Activated T-cell treated with anti-CD3 and anti-CD28 coated beads, Interleukin-2, amount 50 U/mL, for 72 hours (primary cell): ENCODE measurements around the gene KRTAP10-9. TPM values are rescaled to one million over a fixed set of nuclear protein-coding genes. Genes with fewer than 3 reads are reported as not detected.

Experiments used
- ATAC-seq, 2 donors: fragments of 150-1000 bp; cut with Tn5 transposase; replicated peaks in 1 of 2; 2 replicates each; pipeline ENCODE4 v1.10.0; 2021; ENCODE audit warnings: moderate library complexity in 2 of 2, mild to moderate bottlenecking in 1 of 2
- DNase-seq, 2 donors: peaks; one replicate each; pipeline ENCODE4 v3.0.0; 2021 to 2022; ENCODE audit warnings: mixed read lengths in 1 of 2
- H3K27ac Mint-ChIP-seq: one replicate; pipeline ENCODE4 v1.8.0; 2022; ENCODE audit warnings: mild to moderate bottlenecking, moderate library complexity, mixed read lengths
- H3K27me3 Mint-ChIP-seq: one replicate; pipeline ENCODE4 v1.8.0; 2022; ENCODE audit warnings: low read depth, mixed read lengths
- H3K36me3 Mint-ChIP-seq, 2 donors: one replicate each; pipeline ENCODE4 v1.8.0; 2022; ENCODE audit warnings: mixed read lengths in 2 of 2, mild to moderate bottlenecking in 1 of 2; ENCODE audit not compliant: insufficient read depth in 2 of 2
- H3K4me1 Mint-ChIP-seq: one replicate; pipeline ENCODE4 v1.8.0; 2022; ENCODE audit warnings: low read depth, mixed read lengths
- H3K4me3 Mint-ChIP-seq, 2 donors: one replicate each; pipeline ENCODE4 v1.8.0; 2022; ENCODE audit warnings: mild to moderate bottlenecking in 2 of 2, mixed read lengths in 2 of 2, moderate library complexity in 2 of 2
- H3K9me3 Mint-ChIP-seq, 2 donors: one replicate each; pipeline ENCODE4 v1.8.0; 2022; ENCODE audit warnings: mixed read lengths in 2 of 2
- total RNA-seq, 2 donors: library from RNA; stranded (reverse); gene quantifications; one replicate each; pipeline ENCODE4 v1.2.3, GENCODE V29; 2022

The KRTAP10-9 gene
- total RNA-seq, 2 donors from 2014 or later = not detected

GRCh38 chr21:44613386-44614155, 13.3 kb upstream of the KRTAP10-9 start:
- DNase-seq = no peak
- Mint-ChIP-seq H3K4me1 (peaks cover 18% of the 10 kb centered on the region), H3K9me3 (peaks cover 12 to 13% of the 10 kb centered on the region in 2 donors), H3K27me3 (no peaks in the 10 kb centered on the region), H3K36me3 (peaks cover 10 to 19% of the 10 kb centered on the region in 2 donors), H3K27ac (no peak overlapping the region), H3K4me3 (no peak overlapping the region)
- ATAC-seq = no peak

DNA sequence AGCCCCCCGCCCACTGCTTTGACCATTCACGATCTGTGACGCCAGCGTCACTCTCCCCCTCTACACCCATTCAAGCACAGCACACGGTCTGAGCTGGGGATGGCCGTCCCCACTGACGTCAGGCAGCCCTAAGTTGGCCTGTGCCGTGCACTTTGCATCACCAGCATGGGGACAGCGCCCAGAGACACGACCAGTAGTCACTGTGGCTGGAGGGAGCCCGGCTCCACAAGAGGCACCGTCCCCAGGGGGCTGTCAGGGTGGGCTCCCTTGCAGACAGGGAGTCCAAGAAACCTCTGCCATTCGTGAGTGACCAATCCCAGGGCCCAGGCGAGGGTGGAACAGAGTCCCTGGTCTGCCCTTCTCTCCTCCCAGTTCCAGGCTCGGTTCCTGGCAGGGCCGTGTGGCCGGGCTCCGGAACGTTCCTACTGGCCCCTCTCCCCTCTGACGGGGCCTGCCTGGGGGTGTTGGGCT, 12.7 kb upstream of the KRTAP10-9 start:
- no peaks in the 10 kb centered on the region for H3K27me3 Mint-ChIP-seq
- H3K9me3 Mint-ChIP-seq = peaks cover 12 to 14% of the 10 kb centered on the region in 2 donors
- DNase-seq = no peak
- peaks cover 14 to 20% of the 10 kb centered on the region in 2 donors for H3K36me3 Mint-ChIP-seq
- H3K4me1 Mint-ChIP-seq = peaks cover 24% of the 10 kb centered on the region
- H3K4me3 Mint-ChIP-seq = no peak overlapping the region
- no peak overlapping the region for H3K27ac Mint-ChIP-seq
- no peak for ATAC-seq

GRCh38 chr21:44614961-44615391, 11.9 kb upstream of the KRTAP10-9 start:
- ATAC-seq (no peak), DNase-seq (no peak)
- Mint-ChIP-seq H3K4me1 (peaks cover 26% of the 10 kb centered on the region), H3K9me3 (peaks cover 13 to 15% of the 10 kb centered on the region in 2 donors), H3K4me3 (no peak overlapping the region), H3K27me3 (no peaks in the 10 kb centered on the region), H3K36me3 (peaks cover 18 to 22% of the 10 kb centered on the region in 2 donors), H3K27ac (no peak overlapping the region)

DNA sequence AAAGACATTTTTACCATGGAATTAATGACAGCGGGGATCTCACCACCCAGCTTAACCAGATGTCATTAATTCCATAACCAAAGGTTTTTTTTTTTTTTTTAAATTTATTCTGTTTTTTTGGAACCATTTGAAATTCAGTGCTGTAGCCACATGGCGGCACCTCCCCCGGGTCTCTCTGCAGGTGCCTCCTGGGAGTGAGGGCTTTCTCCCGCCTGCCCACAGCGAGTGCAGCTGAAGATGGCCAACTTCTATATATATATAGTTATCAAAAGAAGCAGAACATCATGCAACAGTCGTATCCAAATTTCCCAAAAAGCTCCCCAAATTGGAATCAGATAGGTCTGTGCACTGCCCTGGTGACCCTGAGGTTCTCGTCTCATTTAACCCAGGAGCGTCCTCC, 11.4 kb upstream of the KRTAP10-9 start:
- H3K4me1 Mint-ChIP-seq = peaks cover 26% of the 10 kb centered on the region
- no peak for ATAC-seq
- no peak overlapping the region for H3K27ac Mint-ChIP-seq
- no peaks in the 10 kb centered on the region for H3K27me3 Mint-ChIP-seq
- no peak for DNase-seq
- peaks cover 20 to 22% of the 10 kb centered on the region in 2 donors for H3K36me3 Mint-ChIP-seq
- H3K9me3 Mint-ChIP-seq = peaks cover 15 to 17% of the 10 kb centered on the region in 2 donors
- no peak overlapping the region for H3K4me3 Mint-ChIP-seq

DNA sequence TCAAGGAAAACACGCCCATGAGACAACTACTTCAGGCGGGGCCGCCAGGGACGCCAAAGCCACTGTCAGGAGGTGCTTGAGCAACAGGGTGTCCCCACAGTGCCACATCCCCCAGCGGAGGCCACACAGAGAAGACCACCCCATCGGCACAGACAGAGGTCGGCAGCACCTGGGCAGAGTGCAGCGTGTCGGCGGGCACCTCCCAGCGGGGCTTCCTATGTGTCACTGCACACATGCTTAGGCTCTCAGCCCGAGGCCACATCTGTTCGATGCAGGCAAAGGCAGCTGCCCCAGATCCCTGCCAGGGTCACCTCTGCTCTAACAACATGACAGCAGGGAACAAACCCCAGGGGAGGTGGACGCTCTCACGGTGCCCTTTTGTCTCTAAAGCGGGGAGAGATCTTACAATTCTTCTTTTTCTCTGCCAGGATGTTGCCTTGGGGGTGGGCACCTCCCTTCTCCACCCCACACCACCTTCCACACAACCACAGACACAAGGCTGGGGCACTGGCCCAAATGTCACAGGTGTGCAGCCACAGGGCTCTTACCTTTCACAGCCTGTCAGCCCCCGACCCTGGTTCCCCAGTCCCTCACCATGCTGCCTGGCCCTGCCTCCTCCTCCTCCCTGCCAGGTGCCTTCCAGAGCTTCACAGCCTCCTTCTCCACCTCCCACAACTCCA, 10.8 kb upstream of the KRTAP10-9 start:
- Mint-ChIP-seq H3K27me3 (no peaks in the 10 kb centered on the region), H3K27ac (no peak overlapping the region), H3K4me3 (no peak overlapping the region), H3K36me3 (peaks cover 24 to 28% of the 10 kb centered on the region in 2 donors), H3K4me1 (peaks cover 26% of the 10 kb centered on the region), H3K9me3 (peaks cover 19 to 22% of the 10 kb centered on the region in 2 donors)
- DNase-seq (no peak), ATAC-seq (no peak)

- peaks cover 19% of the 10 kb centered on the region in 2 donors for H3K9me3 Mint-ChIP-seq
- DNase-seq (no peak), ATAC-seq (no peak)
- H3K36me3 Mint-ChIP-seq = peaks cover 22 to 28% of the 10 kb centered on the region in 2 donors
- peaks cover 26% of the 10 kb centered on the region for H3K4me1 Mint-ChIP-seq
- H3K27ac Mint-ChIP-seq = no peak overlapping the region
- no peaks in the 10 kb centered on the region for H3K27me3 Mint-ChIP-seq
- H3K4me3 Mint-ChIP-seq = no peak overlapping the region
These were observed 10.3 kb upstream of the KRTAP10-9 start for GRCh38 chr21:44616591-44616926.

GRCh38 chr21:44617071-44617501, 9.8 kb upstream of the KRTAP10-9 start:
- H3K4me3 Mint-ChIP-seq = no peak overlapping the region
- peaks cover 26% of the 10 kb centered on the region for H3K4me1 Mint-ChIP-seq
- H3K9me3 Mint-ChIP-seq = peaks cover 19% of the 10 kb centered on the region in 2 donors
- DNase-seq (no peak), ATAC-seq (no peak)
- no peaks in the 10 kb centered on the region for H3K27me3 Mint-ChIP-seq
- peaks cover 22 to 28% of the 10 kb centered on the region in 2 donors for H3K36me3 Mint-ChIP-seq
- H3K27ac Mint-ChIP-seq = no peak overlapping the region

DNA sequence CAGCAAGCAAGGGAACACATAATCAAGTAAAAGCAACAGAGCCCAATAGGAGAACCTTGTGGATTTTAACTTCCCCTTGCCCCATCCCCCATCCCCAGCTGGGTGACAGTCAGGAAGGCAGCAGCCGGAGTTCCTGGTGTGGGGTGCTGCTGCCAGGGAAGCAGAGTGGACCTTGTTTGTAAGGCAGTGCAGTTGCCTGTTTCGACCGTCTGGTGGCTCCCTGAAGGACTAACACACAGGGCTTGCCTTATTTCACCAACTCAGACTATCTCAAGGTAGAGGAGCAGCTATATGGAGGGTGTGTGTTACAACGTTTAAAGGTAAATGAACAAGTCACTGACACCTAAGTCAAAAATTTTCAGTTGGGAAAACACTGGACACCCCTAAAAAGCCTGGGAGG, 8.4 kb upstream of the KRTAP10-9 start:
- H3K27me3 Mint-ChIP-seq = no peaks in the 10 kb centered on the region
- peak; percentile 45 to 56 for ATAC-seq
- peaks cover 26% of the 10 kb centered on the region in 2 donors for H3K9me3 Mint-ChIP-seq
- H3K36me3 Mint-ChIP-seq = peaks cover 28 to 31% of the 10 kb centered on the region in 2 donors
- H3K27ac Mint-ChIP-seq = peak overlapping the region; percentile 91
- H3K4me3 Mint-ChIP-seq = peak overlapping the region; percentile 61 to 74
- DNase-seq = peak in 1 of 2 donors; percentile 8
- H3K4me1 Mint-ChIP-seq = peaks cover 26% of the 10 kb centered on the region

DNA sequence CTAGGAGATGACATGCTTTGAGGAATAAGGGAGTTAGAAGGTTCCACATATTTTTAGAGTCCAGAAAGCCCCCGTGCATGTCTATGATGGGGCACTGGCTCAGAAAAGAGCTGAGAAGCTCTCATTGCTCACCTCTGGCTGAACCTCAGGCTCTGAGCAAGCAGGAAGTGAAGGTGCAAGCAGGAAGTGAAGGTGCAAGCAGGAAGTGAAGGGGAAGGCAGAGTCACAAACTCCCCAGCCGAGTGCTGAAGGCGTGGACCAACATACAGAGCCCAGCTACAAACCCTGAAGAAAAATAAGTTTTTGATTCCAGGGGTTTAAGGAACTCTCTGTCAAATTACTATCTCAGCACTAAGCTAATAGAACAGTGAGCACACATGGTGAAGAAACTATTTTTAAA, 8.0 kb upstream of the KRTAP10-9 start:
- ATAC-seq = peak; percentile 78 to 97
- peak overlapping the region; percentile 61 to 74 for H3K4me3 Mint-ChIP-seq
- H3K27ac Mint-ChIP-seq = peak overlapping the region; percentile 91
- H3K4me1 Mint-ChIP-seq = peaks cover 26% of the 10 kb centered on the region
- DNase-seq = peak; percentile 43 to 59
- H3K36me3 Mint-ChIP-seq = peaks cover 32 to 35% of the 10 kb centered on the region in 2 donors
- no peaks in the 10 kb centered on the region for H3K27me3 Mint-ChIP-seq
- peaks cover 30% of the 10 kb centered on the region in 2 donors for H3K9me3 Mint-ChIP-seq

DNA sequence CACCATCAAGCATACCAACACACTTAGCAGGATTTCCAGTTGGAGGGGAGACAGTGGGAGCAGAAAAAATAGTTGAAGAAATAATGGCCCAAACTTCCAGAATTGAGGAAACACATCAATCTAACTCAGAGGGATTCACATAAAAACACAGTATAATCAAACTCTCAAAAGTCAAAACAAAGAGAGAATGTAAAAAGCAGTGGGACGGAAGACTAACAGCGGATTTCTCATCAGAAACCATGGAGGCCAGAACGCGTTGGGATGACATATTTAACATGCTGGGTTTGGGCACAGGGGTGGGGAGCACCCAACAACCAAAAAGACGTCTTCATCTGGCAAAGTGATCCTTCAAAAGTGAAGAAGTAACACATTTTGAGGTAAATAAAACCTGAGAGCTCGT, 7.0 kb upstream of the KRTAP10-9 start:
- Mint-ChIP-seq H3K27ac (peak overlapping the region; percentile 91), H3K36me3 (peaks cover 36 to 44% of the 10 kb centered on the region in 2 donors), H3K9me3 (peaks cover 35 to 37% of the 10 kb centered on the region in 2 donors)

DNA sequence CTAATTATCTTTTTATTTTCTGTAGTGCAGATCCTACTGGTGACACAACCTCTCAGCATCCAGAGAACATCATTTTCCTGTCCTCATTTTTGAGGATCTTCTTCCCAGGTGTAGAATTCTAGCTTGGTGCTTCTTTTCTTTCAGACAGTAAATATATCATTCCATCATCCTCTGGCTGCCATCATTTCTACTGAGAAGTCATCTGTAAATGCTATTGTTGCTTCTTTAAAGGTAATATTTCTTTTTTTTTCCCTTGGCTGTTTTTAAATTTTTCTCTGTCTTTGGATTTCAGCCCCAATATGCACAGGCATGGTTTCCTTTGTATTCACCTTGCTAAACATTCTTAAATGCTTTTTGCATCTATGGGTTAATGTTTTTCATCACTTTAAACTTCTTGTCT, 3.3 kb upstream of the KRTAP10-9 start:
- peaks cover 36 to 38% of the 10 kb centered on the region in 2 donors for H3K36me3 Mint-ChIP-seq
- H3K9me3 Mint-ChIP-seq = peaks cover 33 to 34% of the 10 kb centered on the region in 2 donors
- H3K4me3 Mint-ChIP-seq = no peak overlapping the region
- no peaks in the 10 kb centered on the region for H3K27me3 Mint-ChIP-seq
- ATAC-seq (no peak), DNase-seq (no peak)
- H3K4me1 Mint-ChIP-seq = peaks cover 9% of the 10 kb centered on the region
- H3K27ac Mint-ChIP-seq = no peak overlapping the region

More for the DNA sequence above, 7.0 kb upstream of the KRTAP10-9 start:
- DNase-seq (no peak), ATAC-seq (no peak)
- H3K4me3 Mint-ChIP-seq = no peak overlapping the region
- peaks cover 26% of the 10 kb centered on the region for H3K4me1 Mint-ChIP-seq
- no peaks in the 10 kb centered on the region for H3K27me3 Mint-ChIP-seq

GRCh38 chr21:44625756-44626155, 1.1 kb upstream of the KRTAP10-9 start:
- no peak for DNase-seq
- H3K27me3 Mint-ChIP-seq = no peaks in the 10 kb centered on the region
- no peak for ATAC-seq
- H3K9me3 Mint-ChIP-seq = peaks cover 20 to 27% of the 10 kb centered on the region in 2 donors
- no peak overlapping the region for H3K4me3 Mint-ChIP-seq
- H3K36me3 Mint-ChIP-seq = peaks cover 27 to 28% of the 10 kb centered on the region in 2 donors
- H3K4me1 Mint-ChIP-seq = no peaks in the 10 kb centered on the region
- no peak overlapping the region for H3K27ac Mint-ChIP-seq

- ATAC-seq (peak in 1 of 2 donors; percentile 26), DNase-seq (no peak)
- Mint-ChIP-seq H3K4me1 (no peaks in the 10 kb centered on the region), H3K36me3 (peaks cover 28 to 31% of the 10 kb centered on the region in 2 donors), H3K27ac (no peak overlapping the region), H3K4me3 (no peak overlapping the region), H3K9me3 (peaks cover 23 to 31% of the 10 kb centered on the region in 2 donors), H3K27me3 (no peaks in the 10 kb centered on the region)
These were observed 631 bp upstream of the KRTAP10-9 start for GRCh38 chr21:44626262-44626661.
